WTC11 (cell line): ENCODE data around the gene KBTBD2. TPM values are rescaled to one million over a fixed set of nuclear protein-coding genes. Genes with fewer than 3 reads are reported as not detected.

Experiments used
- ATAC-seq: fragments of 200-7000 bp; cut with Tn5 transposase; 2 replicates; pipeline ENCODE4 v1.10.0; 2021; ENCODE audit warnings: mild to moderate bottlenecking, moderate library complexity
- CTCF ChIA-PET: fragments of 300-600 bp; sonication (Branson Sonifier 250); formaldehyde crosslinking; loops from one replicate; lab custom pipeline; 2021; ENCODE audit warnings: antibody characterized with exemption; lab: Charles Lee
- POLR2A ChIA-PET: fragments of 350-600 bp; sonication (Branson Sonifier 250); formaldehyde crosslinking; loops from one replicate; lab custom pipeline; 2021; ENCODE audit warnings: antibody characterized with exemption; lab: Charles Lee
- DNase-seq: peaks from one replicate; pipeline ENCODE4 v3.0.0; 2021; ENCODE audit warnings: low spot score
- H3K27ac Mint-ChIP-seq: 2 replicates; pipeline ENCODE4 v1.8.0; 2021; ENCODE audit warnings: mixed read lengths
- H3K27me3 Mint-ChIP-seq: 2 replicates; pipeline ENCODE4 v1.8.0; 2021; ENCODE audit warnings: low read depth, mild to moderate bottlenecking, moderate library complexity, mixed read lengths
- H3K36me3 Mint-ChIP-seq: 2 replicates; pipeline ENCODE4 v1.8.0; 2021; ENCODE audit warnings: mixed read lengths
- H3K4me1 Mint-ChIP-seq: 2 replicates; pipeline ENCODE4 v1.8.0; 2022; ENCODE audit warnings: mixed read lengths
- H3K4me3 Mint-ChIP-seq: 2 replicates; pipeline ENCODE4 v1.8.0; 2021; ENCODE audit warnings: mild to moderate bottlenecking, moderate library complexity, mixed read lengths
- H3K9me3 Mint-ChIP-seq: 2 replicates; pipeline ENCODE4 v1.8.0; 2021; ENCODE audit warnings: mixed read lengths
- AR ChIP-seq: fragments of 250-450 bp; sonication (Bioruptor Pico); IDR thresholded peaks from 2 replicates; pipeline ENCODE4 v1.9.0; 2021; ENCODE audit warnings: mild to moderate bottlenecking
- CDX4 ChIP-seq: fragments of 250-450 bp; sonication (Bioruptor Pico); IDR thresholded peaks from 2 replicates; pipeline ENCODE4 v1.9.0; 2021; ENCODE audit warnings: moderate library complexity, mild to moderate bottlenecking, inconsistent platforms, borderline replicate concordance
- CTCF ChIP-seq: fragments of 200-600 bp; IDR thresholded peaks from 2 replicates; pipeline ENCODE4 v1.8.0; 2022; ENCODE audit warnings: antibody characterized with exemption
- E2F4 ChIP-seq: sonication (generic); formaldehyde crosslinking; IDR thresholded peaks from 2 replicates; pipeline ENCODE4 v1.8.1; 2022; ENCODE audit warnings: low read depth, mild to moderate bottlenecking, moderate library complexity, missing genetic modification reagents, borderline replicate concordance
- FOXP4 ChIP-seq: sonication (generic); formaldehyde crosslinking; IDR thresholded peaks from 2 replicates; pipeline ENCODE4 v1.8.0; 2022; ENCODE audit warnings: mild to moderate bottlenecking, missing genetic modification reagents
- GTF2I ChIP-seq: fragments of 250-450 bp; sonication (Bioruptor Pico); conservative IDR thresholded peaks from 2 replicates; pipeline ENCODE4 v1.4.0; 2021; ENCODE audit warnings: mild to moderate bottlenecking
- HMGA2 ChIP-seq: fragments of 250-450 bp; sonication (Bioruptor Pico); IDR thresholded peaks from 2 replicates; pipeline ENCODE4 v1.4.0; 2021; ENCODE audit warnings: mild to moderate bottlenecking, moderate library complexity
- JUN ChIP-seq: sonication (generic); formaldehyde crosslinking; IDR thresholded peaks from 2 replicates; pipeline ENCODE4 v1.8.0; 2023; ENCODE audit warnings: mild to moderate bottlenecking, missing genetic modification reagents
- MYBL2 ChIP-seq: sonication (generic); formaldehyde crosslinking; IDR thresholded peaks from 2 replicates; pipeline ENCODE4 v1.8.1; 2023; ENCODE audit warnings: mild to moderate bottlenecking, moderate library complexity, missing genetic modification reagents
- PREB ChIP-seq: sonication (generic); formaldehyde crosslinking; IDR thresholded peaks from 2 replicates; pipeline ENCODE4 v1.8.1; 2022; ENCODE audit warnings: mild to moderate bottlenecking, missing genetic modification reagents, moderate library complexity, borderline replicate concordance
- TCF7 ChIP-seq: sonication (generic); formaldehyde crosslinking; IDR thresholded peaks from 2 replicates; pipeline ENCODE4 v1.8.0; 2022; ENCODE audit warnings: mild to moderate bottlenecking, low read depth, missing genetic modification reagents, moderate library complexity
- ZBTB21 ChIP-seq: sonication (generic); formaldehyde crosslinking; IDR thresholded peaks from 2 replicates; pipeline ENCODE4 v1.8.1; 2023; ENCODE audit warnings: mild to moderate bottlenecking, missing genetic modification reagents, borderline replicate concordance
- ZNF121 ChIP-seq: sonication (generic); formaldehyde crosslinking; IDR thresholded peaks from 2 replicates; pipeline ENCODE4 v1.8.0; 2023; ENCODE audit warnings: missing genetic modification reagents
- ZNF219 ChIP-seq: sonication (generic); formaldehyde crosslinking; IDR thresholded peaks from 2 replicates; pipeline ENCODE4 v1.8.0; 2023; ENCODE audit warnings: missing genetic modification reagents, mild to moderate bottlenecking, borderline replicate concordance
- ZNF281 ChIP-seq: sonication (generic); formaldehyde crosslinking; IDR thresholded peaks from 2 replicates; pipeline ENCODE4 v1.8.0; 2023; ENCODE audit warnings: mild to moderate bottlenecking, missing genetic modification reagents
- ZNF416 ChIP-seq: fragments of 250-450 bp; sonication (Bioruptor Pico); IDR thresholded peaks from 2 replicates; pipeline ENCODE4 v1.9.0; 2021; ENCODE audit warnings: mild to moderate bottlenecking, inconsistent platforms
- ZNF532 ChIP-seq: fragments of 250-450 bp; sonication (Bioruptor Pico); IDR thresholded peaks from 2 replicates; pipeline ENCODE4 v1.9.0; 2021; ENCODE audit warnings: mild to moderate bottlenecking, borderline replicate concordance
- total RNA-seq: library from RNA; stranded (reverse); gene quantifications from 3 replicates; pipeline ENCODE4 v1.2.3, GENCODE V29; 2021

Gene KBTBD2
- total RNA-seq, 1 experiment from 2014 or later = 29.7 TPM

GRCh38 chr7:32937344-32938174, 46.0 kb upstream of the KBTBD2 start (continued):
- no peak for TF ChIP-seq ZNF281 (CRISPR knock-in tag)

- CTCF ChIA-PET = no interaction called here
- ATAC-seq = no peak
- Mint-ChIP-seq H3K27ac (no peak overlapping the region), H3K27me3 (peaks cover 99% of the 10 kb centered on the region), H3K4me3 (no peak overlapping the region), H3K4me1 (peaks cover 8% of the 10 kb centered on the region), H3K9me3 (no peaks in the 10 kb centered on the region), H3K36me3 (no peaks in the 10 kb centered on the region)
- POLR2A ChIA-PET = no interaction called here
- no peak for DNase-seq
- no peak for TF ChIP-seq ZBTB21 (CRISPR knock-in tag)
- TF ChIP-seq ZNF121 (CRISPR knock-in tag) = no peak
- TF ChIP-seq PREB (CRISPR knock-in tag) = no peak
- TF ChIP-seq GTF2I (CRISPR knock-in tag) = no peak
- no peak for TF ChIP-seq ZNF416 (CRISPR knock-in tag)
- TF ChIP-seq FOXP4 (CRISPR knock-in tag) = no peak
- no peak for TF ChIP-seq JUN (CRISPR knock-in tag)
- no peak for TF ChIP-seq ZNF532 (CRISPR knock-in tag)
- TF ChIP-seq CDX4 (CRISPR knock-in tag) = no peak
- TF ChIP-seq TCF7 (CRISPR knock-in tag) = no peak
- TF ChIP-seq AR (CRISPR knock-in tag) = no peak
- no peak for TF ChIP-seq HMGA2 (CRISPR knock-in tag)
- TF ChIP-seq CTCF = no peak
- TF ChIP-seq E2F4 = no peak
- no peak for TF ChIP-seq ZNF219 (CRISPR knock-in tag)
- TF ChIP-seq MYBL2 (CRISPR knock-in tag) = no peak
Observed at GRCh38 chr7:32936689-32937088, 45.1 kb upstream of the KBTBD2 start.
